HTR-8/SVneo (cell line): ENCODE data around the gene GPA33.
"Not testable (repeated sequence)": the region's sequence is repeated elsewhere in the genome, so short reads cannot be mapped to it uniquely, and the experiment has no call there.

ENCODE experiments used
- DNase-seq: peaks from one replicate; pipeline ENCODE4 v3.0.0; 2011; ENCODE audit warnings: low spot score, mixed read lengths; ENCODE audit not compliant: insufficient read length
- FAIRE-seq: peaks from 2 replicates; lab custom pipeline; 2011; peaks lifted over from hg19 to GRCh38; lab: Jason Lieb, UNC

Gene GPA33

GRCh38 chr1:167060141-167061072 is 29.8 kb downstream of the GPA33 start:
- no peak for FAIRE-seq
- peak; percentile 27 for DNase-seq

GRCh38 chr1:167059809-167060107 is 30.4 kb downstream of the GPA33 start:
- FAIRE-seq (no peak), DNase-seq (no peak)

DNA sequence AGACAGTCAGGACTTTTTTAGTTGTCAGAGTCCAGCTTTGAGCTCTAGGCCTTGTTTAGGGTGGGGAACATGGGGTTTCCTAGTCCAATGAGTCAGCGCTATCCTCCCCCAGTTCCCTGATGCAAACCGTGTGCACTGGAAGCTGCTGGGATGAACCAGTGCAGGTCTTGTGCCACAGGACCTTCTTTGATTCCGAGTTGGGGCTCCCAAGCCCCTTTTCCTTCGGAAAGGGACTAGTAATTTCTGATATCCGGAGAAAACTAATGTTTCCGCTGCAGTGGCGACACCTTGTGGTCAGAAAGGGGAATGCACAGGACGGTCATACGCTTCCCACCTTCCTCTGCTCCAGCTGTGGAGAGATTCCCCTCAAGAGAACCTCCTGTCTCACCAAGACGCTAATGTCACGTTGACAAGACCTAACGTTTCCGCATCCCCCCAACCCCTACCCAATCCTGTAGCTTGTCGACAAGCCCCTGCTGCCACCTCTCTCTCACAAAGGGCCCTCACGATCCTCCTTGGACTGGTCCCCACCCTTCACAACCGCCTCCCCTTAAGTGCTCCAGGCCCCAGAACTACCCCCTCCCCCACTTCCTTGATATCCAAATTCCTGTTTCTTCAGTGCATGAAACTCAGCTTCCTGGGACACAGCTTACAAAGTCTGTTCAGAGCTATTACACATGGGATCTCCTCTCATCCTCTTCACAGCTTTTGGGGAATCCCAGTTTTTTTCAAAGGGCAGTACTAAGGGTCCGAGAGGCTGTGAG is 30.9 kb downstream of the GPA33 start:
- FAIRE-seq (no peak), DNase-seq (peak; percentile 68)

GRCh38 chr1:167057241-167057688 is 32.9 kb downstream of the GPA33 start:
- no peak for FAIRE-seq
- DNase-seq, result peak; percentile 56

- FAIRE-seq (peak; percentile 98), DNase-seq (no peak)
These were observed 33.5 kb downstream of the GPA33 start for GRCh38 chr1:167056529-167057231.

- FAIRE-seq (no peak), DNase-seq (no peak)
These were observed 35.1 kb downstream of the GPA33 start for GRCh38 chr1:167054946-167055630.

DNA sequence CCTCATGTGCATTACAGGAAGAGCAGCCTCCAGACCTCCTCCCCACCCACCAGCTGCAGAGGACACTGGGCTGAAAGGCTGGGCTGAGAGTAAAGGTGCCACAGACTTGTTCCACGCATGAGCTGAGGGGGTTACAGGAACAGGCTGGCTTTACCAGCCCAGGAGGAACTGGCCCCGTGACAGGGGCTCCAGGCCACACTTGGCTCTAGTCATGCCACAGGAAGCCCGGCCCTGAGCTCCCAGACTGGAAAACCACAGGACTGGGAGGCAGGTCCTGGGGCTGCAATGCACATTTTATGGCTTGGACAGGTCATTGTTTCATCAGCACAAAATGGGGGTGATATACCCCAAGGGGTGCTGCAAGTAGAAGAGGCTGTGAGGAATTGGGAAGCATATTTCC is 35.6 kb downstream of the GPA33 start:
- FAIRE-seq (no peak), DNase-seq (no peak)

DNA sequence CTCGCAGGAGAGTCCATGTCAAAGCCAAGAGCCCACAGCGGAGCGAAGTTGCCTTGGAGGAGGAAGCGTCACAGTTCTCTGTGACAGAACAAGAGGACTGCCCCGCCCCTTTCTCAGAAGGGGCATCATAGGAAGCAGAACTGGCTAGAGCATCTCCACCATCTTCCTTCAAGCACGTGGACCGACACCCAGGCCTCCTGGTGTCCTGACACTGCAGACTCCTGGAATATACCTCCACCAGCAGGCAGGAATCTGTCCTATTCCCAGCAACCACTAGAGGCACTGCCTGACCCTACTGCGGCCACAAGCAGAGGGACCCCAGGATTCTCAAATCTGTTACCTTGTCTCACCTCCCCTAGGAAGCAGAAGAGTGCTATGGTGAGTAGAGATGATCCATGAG is 37.8 kb downstream of the GPA33 start:
- DNase-seq (no peak), FAIRE-seq (no peak)

DNA sequence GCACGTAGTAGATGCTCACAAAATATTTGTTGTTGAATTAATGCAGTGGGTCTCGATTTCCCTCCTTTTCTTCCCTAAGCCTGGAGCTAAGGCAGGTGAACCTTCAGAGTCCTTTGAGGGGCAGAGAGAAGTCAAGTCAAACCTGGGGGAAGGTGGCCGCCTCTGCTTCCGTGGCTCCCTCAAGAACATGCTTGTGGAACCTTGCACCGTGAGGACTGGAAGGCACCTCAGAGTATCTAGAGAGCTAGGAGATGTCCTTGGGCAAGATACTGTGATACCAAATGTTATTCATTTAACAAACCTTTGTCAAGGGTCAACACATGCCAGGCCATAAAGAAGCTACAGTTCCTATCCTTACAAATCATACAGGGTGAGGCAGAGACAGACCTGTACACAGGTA is 38.3 kb downstream of the GPA33 start:
- DNase-seq, result no peak

DNA sequence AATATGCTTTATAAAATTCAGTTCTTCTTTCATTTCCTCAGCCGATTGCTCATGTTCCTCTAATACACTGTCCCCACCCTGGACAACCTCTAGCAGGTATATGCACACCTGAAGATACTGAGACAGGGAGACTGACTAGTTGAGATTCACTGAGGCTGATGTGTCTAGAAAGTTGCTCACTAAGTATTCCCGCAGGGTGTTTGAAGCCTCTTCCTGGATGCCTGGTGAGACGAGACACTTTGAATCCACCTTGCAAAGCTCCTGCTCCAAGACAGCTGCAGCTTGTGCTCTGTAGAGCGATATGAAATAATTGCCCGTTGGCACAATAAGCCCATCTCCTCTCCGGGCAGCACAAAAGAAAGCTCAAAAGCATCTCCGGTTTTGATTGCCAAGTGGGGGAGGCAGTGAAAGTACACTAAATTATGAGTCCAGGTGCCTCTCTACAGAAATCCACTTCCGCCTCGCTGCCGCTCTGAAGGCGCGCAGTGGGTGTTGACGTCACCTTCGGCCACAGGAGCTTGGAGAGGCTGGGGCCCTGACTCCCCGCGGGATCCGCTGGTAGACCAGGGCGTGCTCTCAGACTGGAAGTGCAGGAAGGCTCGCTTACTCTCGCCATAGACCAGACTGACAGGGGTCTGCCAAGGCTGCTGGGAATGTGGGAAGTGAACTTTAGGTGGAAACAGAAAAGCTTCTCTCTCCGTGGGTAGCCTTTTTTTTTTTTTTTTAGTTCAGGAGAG is 46.3 kb downstream of the GPA33 start:
- DNase-seq (no peak), FAIRE-seq (no peak)

More for the DNA sequence above, 38.3 kb downstream of the GPA33 start:
- no peak for FAIRE-seq

- FAIRE-seq (no peak), DNase-seq (no peak)
These were observed 56.5 kb downstream of the GPA33 start for GRCh38 chr1:167033646-167034045.

DNA sequence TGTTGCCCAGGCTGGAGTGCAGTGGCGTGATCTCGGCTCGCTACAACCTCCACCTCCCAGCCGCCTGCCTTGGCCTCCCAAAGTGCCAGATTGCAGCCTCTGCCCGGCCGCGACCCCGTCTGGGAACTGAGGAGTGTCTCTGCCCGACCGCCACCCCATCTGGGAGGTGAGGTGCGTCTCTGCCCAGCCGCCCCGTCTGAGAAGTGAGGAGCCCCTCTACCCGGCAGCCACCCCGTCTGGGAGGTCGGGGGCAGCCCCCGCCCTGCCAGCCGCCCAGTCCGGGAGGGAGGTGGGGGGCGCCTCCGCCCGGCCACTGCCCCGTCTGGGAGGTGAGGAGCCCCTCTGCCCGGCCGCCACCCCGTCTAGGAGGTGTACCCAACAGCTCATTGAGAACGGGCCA is 60.6 kb downstream of the GPA33 start:
- DNase-seq, FAIRE-seq: not testable (repeated sequence)

DNA sequence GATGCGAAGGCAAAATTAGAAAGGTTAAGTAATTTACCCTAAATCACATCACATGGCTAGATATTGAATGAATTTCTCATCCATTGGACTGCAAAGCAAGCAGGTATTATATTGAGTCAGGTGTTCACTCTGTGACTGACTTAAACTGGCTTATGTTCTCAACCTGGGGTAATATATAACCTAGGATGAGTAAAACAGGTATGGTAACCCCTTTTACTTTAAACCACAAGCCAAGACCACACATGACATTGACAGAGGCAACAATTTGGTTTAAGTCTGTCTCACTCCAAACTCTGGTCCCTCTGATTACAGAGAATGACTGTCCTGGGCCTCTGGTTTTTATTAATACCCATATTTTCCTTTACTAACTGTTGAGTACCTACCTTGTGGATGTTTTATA is 67.8 kb downstream of the GPA33 start:
- DNase-seq (no peak), FAIRE-seq (no peak)

DNA sequence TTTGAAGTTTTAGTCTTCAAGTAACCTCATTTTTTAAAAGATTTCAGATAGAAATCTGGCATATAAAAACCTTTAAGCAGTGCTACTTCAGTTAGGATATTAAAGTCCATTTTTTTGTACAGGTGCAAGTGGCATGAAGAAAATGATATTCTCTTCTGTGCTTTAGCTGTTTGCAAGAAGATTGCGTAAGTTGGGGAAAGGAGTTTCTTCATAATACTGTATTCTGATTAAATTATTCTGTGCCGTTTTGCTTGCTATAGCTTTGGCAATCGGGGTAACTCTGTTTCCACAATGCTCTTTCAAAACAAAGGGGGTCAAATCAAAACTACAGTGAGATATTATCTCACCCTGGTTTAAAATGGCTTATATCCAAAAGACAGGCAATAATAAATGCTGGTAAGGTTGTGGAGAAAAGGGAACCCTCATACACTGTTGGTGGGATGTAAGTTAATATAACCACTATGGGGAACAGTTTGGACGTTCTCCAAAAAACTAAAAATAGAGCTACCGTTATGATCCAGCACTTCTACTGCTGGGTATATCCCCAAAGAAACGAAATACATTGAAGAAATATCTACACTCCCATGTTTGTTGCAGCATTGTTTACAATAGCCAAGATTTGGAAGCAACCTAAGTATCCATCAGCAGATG is 74.0 kb downstream of the GPA33 start:
- DNase-seq (no peak), FAIRE-seq (no peak)

DNA sequence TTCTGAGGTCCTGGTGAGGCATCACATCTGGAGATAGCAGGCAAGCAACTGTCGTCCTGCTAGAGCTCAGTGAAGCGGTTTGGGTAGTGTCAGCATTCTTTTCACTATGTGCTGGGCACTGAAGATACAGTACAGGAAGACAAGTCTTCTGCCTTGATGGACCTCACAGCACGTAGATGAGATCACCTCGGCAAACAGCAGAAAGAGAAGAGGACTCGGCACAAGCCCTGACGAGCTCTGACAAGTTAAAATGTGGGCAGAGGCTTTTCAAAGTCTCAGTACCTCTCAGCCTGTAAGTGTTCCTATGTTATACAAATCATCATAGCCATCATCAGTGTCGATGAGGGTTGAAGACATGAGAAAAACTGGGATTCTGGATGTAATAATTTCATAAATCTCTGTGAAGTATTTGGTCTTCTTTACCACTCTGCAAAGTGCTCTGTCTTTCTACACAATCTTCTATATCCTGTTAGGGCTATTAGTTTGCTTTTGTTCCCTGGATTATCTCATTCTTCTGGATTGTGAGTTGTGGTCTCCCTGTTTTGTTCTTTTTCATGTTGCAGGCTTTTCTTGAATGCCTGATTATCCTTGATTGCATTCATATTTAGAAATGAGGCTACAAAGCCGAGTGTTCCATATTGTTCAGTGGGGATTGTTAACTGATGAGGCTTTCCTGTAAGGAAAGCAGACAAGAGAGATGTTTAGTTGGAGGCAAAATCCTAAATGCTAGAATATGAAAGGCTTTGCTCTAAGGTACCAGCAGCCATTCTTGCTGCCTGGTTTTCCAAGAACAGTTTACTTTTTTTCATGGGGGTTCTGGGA is 76.9 kb downstream of the GPA33 start:
- no peak for FAIRE-seq
- DNase-seq, result no peak

DNA sequence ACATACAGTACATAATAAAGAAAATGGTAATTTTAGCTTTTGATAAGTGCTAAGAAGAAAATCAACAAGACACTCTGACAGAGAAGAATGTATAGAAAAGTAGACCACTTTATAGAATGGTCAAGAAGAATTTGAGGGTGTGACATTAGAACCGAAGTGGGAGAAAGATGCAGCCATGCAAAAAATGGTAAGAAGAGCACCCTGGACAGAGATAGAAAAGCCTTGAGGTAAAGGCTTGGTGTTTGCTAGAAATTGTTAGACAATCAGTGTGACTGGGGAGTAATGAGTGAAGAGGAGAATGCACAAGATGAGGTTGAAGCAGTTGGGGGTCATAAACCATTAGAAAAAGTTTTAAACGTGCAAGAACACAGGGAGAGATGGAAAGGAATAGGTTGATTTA is 77.6 kb downstream of the GPA33 start:
- DNase-seq (no peak), FAIRE-seq (no peak)

DNA sequence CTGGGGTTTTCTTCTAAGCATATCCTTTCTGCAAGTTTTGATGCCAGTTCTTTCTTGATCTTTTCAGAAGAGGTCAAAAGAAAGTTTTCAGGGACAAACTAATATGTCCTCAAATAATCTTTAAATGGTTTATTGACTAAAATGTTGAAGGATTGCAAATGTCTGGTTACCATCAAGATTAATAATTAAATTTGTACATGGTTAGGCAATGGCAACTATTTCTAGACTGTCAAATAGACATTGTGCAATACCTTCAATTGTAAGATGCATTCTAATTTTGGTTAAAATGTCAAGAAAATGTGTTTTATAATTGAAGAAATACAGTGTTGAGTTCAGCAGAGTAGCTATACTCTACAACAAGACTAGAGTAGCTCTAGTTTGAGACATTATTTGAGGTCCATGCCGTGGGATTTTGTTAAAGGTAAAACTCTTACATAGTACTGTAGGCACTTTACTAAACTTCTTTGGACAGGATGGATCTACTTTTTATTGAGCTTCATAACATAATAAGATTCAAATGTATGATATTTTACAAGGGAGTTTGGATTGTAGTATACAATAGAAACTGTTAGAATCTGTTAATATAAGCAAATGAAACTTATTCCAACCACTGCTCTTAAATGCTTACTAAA is 78.5 kb downstream of the GPA33 start:
- no peak for FAIRE-seq
- DNase-seq, result no peak

DNA sequence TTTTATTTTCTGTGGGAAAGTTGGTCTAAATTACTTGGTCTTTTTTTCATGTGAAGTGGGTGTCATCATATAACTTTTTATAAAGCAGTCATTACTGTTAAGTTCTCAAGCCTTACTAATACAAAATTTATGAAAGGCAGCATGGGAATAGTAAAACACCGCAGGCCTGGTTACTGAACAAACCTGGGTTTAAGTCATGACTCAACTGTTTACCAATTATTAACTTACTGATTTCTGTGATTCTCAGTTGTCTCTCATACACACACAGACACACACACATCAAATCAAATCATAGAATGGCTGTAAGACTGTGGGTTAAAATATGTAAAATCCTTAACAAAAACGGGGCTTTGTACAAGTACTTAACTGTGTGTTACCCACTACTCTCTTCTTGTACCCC is 86.5 kb downstream of the GPA33 start:
- no peak for DNase-seq
- FAIRE-seq, result no peak
